HG02642 (cell line): ENCODE data around the gene GLYAT.
"Not testable (repeated sequence)": the region's sequence is repeated elsewhere in the genome, so short reads cannot be mapped to it uniquely, and the experiment has no call there.

ENCODE experiments used
- ATAC-seq: cut with Tn5 transposase; IDR thresholded peaks from one replicate; pipeline ENCODE4 v1.9.1; 2021; ENCODE audit warnings: mild to moderate bottlenecking; ENCODE audit not compliant: unreplicated experiment, poor library complexity

GLYAT gene

GRCh38 chr11:58685973-58686722, 45.6 kb downstream of the GLYAT start:
- no peak for ATAC-seq

- ATAC-seq: not testable (repeated sequence)
These were observed 49.1 kb downstream of the GLYAT start for GRCh38 chr11:58682660-58683059.

- ATAC-seq: not testable (repeated sequence)
These were observed 54.2 kb downstream of the GLYAT start for GRCh38 chr11:58677536-58677935.

GRCh38 chr11:58676563-58677135, 55.1 kb downstream of the GLYAT start:
- no peak for ATAC-seq

GRCh38 chr11:58675334-58676155, 56.2 kb downstream of the GLYAT start:
- ATAC-seq: peak; percentile 92

- no peak for ATAC-seq
These were observed 57.1 kb downstream of the GLYAT start for GRCh38 chr11:58674609-58675008.

- no peak for ATAC-seq
These were observed 59.6 kb downstream of the GLYAT start for GRCh38 chr11:58671983-58672633.

- no peak for ATAC-seq
These were observed 71.7 kb downstream of the GLYAT start for GRCh38 chr11:58659910-58660570.

- no peak for ATAC-seq
These were observed 72.3 kb downstream of the GLYAT start for GRCh38 chr11:58659404-58659803.
